SJCRH30 (cell line): ENCODE measurements around the gene ALDH3B1. TPM values are rescaled to one million over a fixed set of nuclear protein-coding genes. Genes with fewer than 3 reads are reported as not detected.

ENCODE experiments used
- DNase-seq, 2 experiments: peaks; one replicate each; pipeline ENCODE4 v3.0.0-alpha.2; 2015 to 2020
- H3K27ac ChIP-seq: fragments of 250-450 bp; sonication (Bioruptor Pico); 2 replicates; pipeline ENCODE4 v1.5.1; 2020; ENCODE audit warnings: mild to moderate bottlenecking, moderate library complexity
- H3K27me3 ChIP-seq: fragments of 250-450 bp; sonication (Bioruptor Pico); 2 replicates; pipeline ENCODE4 v1.5.1; 2020; ENCODE audit warnings: mild to moderate bottlenecking, moderate library complexity
- H3K36me3 ChIP-seq: fragments of 250-450 bp; sonication (Bioruptor Pico); 2 replicates; pipeline ENCODE4 v1.5.1; 2020; ENCODE audit warnings: mild to moderate bottlenecking, moderate library complexity
- H3K4me1 ChIP-seq: fragments of 250-450 bp; sonication (Bioruptor Pico); 2 replicates; pipeline ENCODE4 v1.5.1; 2020; ENCODE audit warnings: mild to moderate bottlenecking, moderate library complexity
- H3K4me3 ChIP-seq: fragments of 250-450 bp; sonication (Bioruptor Pico); 2 replicates; pipeline ENCODE4 v1.5.1; 2020; ENCODE audit warnings: mild to moderate bottlenecking, moderate library complexity
- H3K9me3 ChIP-seq: fragments of 250-450 bp; sonication (Bioruptor Pico); replicated peaks from 2 replicates; pipeline ENCODE4 v1.5.1; 2020; ENCODE audit warnings: mild to moderate bottlenecking, moderate library complexity
- total RNA-seq: library from RNA; depleted of rRNA; stranded (reverse); fragments of >200 nt; shearing (Covaris generic); gene quantifications from 2 replicates; pipeline ENCODE4 v1.2.3, GENCODE V29; 2014

The ALDH3B1 gene
- total RNA-seq, 1 experiment from 2014 or later: 0.51 TPM

DNA sequence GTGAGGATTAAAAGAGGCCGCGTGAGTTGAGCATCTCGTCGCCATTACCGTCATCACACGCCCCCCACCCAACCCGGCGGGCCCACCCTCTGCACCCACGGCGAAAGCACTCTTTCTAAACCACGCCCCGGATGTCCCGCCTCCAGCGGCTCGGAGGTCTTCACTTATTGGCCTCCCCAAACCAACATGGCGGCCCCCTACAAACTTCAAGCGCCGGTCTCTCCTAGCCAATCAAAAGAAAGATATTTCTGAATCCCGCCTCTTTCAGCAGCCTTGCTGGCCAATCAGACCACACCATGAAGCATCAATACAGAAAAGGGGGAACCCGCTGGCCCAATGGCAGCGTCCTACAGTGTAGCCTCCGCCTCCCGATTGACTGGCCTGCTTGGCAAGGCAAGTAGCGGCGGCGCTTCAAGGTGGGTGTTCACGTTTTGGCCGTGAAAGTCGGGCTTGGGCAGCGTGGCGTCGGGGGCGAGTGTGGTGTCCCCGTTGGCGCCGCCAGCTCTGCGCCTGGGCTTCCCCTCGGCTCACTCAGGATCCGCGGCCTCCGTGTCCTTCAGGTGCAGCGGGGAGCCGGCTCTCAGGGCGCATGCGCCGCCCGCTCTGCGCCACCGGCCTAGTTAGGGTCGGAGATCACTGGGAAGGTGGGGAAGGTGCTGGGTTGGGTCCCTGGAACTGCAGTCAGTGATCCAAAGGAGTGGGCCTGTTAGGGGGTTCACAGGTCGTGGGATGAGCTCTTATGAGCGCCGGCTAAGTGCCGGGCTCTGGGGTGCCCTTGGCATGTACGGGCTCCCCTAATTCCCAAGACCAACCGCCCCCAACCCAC lies 20.4 kb downstream of the ALDH3B1 start, which contains the start of gene NDUFS8:
TSS of gene NDUFS8 (plus strand) at position 364 of the 826 bp plus-strand sequence. CDS start 1,471 bp downstream, outside the sequence.
- Histone ChIP-seq H3K9me3 (no peaks in the 10 kb centered on the region), H3K4me1 (no peaks in the 10 kb centered on the region), H3K4me3 (peak within 1 kb of the TSS; percentile 92), H3K27me3 (no peaks in the 10 kb centered on the region), H3K36me3 (no peaks in the 10 kb centered on the region; the same call in 1 of the 2 replicates), H3K27ac (peak within 1 kb of the TSS; percentile 48)
- peak; percentile 95 to 99 for DNase-seq

DNA sequence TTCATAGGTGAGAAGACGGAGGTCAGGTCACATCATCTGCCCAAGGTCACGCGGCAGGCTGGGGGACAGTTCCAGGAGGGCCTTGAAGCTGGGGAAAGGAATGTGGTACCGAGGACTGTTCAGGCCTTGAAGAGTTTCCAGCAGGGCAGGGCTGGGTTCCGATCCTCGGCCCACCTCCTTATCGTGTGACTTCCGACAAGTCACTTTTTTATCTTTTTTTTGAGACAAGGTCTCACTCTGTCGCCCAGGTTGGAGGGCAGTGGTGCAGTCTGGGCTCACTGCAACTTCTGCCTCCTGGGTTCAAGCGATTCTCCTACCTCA lies 21.0 kb downstream of the ALDH3B1 start:
- Histone ChIP-seq H3K9me3 (no peaks in the 10 kb centered on the region), H3K27me3 (no peaks in the 10 kb centered on the region), H3K4me3 (peak overlapping the region; percentile 92), H3K27ac (peak overlapping the region; percentile 48), H3K36me3 (no peaks in the 10 kb centered on the region; the same call in 1 of the 2 replicates), H3K4me1 (no peaks in the 10 kb centered on the region)
- DNase-seq: no peak

DNA sequence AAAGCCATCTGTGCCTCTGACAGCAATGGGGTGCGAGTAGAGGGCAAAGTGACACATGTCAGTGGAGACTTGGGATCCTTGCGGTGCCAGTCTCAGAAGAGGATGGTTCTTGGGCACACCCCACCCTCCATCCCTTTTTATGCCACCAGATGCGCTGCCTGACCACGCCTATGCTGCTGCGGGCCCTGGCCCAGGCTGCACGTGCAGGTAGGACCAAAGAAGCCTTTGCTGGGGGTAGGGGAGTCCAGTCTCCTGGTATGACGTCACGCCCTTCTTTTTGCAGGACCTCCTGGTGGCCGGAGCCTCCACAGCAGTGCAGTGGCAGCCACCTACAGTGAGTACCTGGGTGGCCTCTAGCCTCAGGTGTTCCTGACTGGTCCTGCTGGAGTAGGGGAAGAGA lies 21.9 kb downstream of the ALDH3B1 start:
- no peak overlapping the region for H3K27ac ChIP-seq
- H3K4me3 ChIP-seq: no peak overlapping the region
- H3K4me1 ChIP-seq: no peaks in the 10 kb centered on the region
- H3K36me3 ChIP-seq: no peaks in the 10 kb centered on the region; the same call in 1 of the 2 replicates
- H3K27me3 ChIP-seq: no peaks in the 10 kb centered on the region
- no peak for DNase-seq
- no peaks in the 10 kb centered on the region for H3K9me3 ChIP-seq

DNA sequence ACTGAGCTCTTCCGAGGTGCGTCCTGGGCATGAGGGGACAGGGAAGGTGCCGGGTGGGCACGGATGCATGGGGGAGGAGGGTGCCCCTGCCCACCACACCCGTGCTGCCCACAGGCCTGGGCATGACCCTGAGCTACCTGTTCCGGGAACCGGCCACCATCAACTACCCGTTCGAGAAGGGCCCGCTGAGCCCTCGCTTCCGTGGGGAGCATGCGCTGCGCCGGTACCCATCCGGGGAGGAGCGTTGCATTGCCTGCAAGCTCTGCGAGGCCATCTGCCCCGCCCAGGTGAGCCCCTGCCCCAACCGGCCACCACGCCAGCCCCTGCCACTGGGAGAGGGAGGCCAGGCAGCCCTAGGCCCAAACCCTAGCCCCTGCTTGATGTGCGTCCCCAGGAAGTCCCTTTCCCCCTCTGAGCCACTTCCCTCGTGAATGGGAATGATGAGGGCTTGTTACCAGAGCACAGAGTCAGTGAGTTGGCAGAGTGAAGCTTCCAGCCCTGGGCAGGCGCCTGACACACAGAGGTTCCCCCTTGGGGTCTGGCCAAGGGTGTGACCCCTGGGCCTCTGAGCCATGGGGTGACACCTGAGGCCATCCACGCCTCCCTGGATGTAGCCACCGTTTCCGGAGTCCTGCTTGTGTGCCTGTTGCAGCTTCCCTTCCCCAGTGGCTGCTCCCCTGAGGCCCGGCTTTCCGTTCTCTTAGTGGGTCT lies 23.0 kb downstream of the ALDH3B1 start:
- Histone ChIP-seq H3K4me1 (peaks cover 4% of the 10 kb centered on the region), H3K36me3 (no peaks in the 10 kb centered on the region; the same call in 1 of the 2 replicates), H3K4me3 (no peak overlapping the region), H3K9me3 (no peaks in the 10 kb centered on the region), H3K27ac (no peak overlapping the region), H3K27me3 (no peaks in the 10 kb centered on the region)
- no peak for DNase-seq

DNA sequence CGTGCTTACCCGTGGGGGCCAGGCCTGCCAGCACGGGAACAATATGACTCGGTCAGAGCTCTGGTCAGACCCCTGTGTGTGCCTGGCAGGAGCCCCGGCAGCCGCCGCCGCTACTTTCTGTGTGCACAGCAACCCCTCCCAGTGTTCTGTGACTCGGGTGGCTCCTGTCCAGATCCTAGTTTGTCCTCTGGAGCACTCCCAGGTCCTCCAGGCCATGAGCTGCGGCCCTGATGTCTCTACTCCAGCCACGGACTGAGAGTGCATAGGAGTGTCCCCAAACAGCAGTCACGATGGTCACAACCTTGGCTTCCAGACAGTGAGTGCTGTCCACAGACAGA lies 23.6 kb downstream of the ALDH3B1 start:
- no peak overlapping the region for H3K4me3 ChIP-seq
- no peak overlapping the region for H3K27ac ChIP-seq
- peaks cover 9% of the 10 kb centered on the region for H3K4me1 ChIP-seq
- no peaks in the 10 kb centered on the region for H3K27me3 ChIP-seq
- no peaks in the 10 kb centered on the region for H3K9me3 ChIP-seq
- no peaks in the 10 kb centered on the region; the same call in 1 of the 2 replicates for H3K36me3 ChIP-seq
- no peak for DNase-seq

DNA sequence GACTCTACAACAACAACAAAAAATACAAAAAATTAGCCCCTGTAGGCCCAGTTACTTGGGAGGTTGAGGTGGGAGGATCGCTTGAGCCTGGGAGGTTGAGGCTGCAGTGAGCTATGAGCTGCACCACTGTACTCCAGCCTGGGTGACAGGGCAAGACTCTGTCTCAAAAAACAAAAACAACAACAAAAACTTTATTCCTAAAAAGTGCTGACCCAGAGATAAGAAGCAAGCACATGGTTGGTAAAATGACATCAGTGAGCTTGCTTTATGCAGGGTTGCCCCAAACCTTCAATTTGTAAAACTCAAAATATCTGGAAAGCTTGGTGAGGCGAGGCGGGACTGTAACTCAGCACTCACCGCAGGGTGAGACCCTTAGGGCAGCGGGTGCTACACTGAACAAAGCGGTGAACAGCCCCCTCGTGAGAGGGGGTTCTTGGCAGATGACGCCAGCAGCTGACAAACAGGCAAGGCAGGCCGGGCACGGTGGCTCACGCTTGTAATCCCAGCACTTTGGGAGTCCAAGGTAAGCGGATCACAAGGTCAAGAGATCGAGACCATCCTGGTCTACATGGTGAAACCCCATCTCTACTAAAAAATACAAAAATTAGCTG lies 25.2 kb downstream of the ALDH3B1 start:
- Histone ChIP-seq H3K27ac (no peak overlapping the region), H3K9me3 (no peaks in the 10 kb centered on the region), H3K36me3 (no peaks in the 10 kb centered on the region; the same call in 1 of the 2 replicates), H3K4me3 (no peak overlapping the region), H3K4me1 (peaks cover 9% of the 10 kb centered on the region), H3K27me3 (no peaks in the 10 kb centered on the region)
- no peak for DNase-seq

DNA sequence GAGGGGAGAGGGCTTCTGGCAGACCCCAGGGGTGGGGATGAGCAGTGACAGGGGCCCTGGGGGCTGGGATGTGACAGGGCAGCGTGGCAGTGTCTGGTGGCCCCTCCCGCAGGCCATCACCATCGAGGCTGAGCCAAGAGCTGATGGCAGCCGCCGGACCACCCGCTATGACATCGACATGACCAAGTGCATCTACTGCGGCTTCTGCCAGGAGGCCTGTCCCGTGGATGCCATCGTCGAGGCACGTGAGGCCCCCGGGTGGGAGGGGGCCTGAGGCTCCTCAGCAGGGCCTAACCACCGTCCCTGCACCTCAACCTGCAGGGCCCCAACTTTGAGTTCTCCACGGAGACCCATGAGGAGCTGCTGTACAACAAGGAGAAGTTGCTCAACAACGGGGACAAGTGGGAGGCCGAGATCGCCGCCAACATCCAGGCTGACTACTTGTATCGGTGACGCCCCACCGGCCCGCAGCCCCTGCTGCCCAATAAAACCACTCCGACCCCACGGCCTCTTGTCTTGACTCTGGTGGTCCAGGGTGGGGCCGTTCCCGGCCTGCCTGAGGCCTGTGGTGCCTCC lies 26.1 kb downstream of the ALDH3B1 start:
- no peak for DNase-seq
- Histone ChIP-seq H3K27ac (no peak overlapping the region), H3K9me3 (no peaks in the 10 kb centered on the region), H3K36me3 (no peaks in the 10 kb centered on the region; the same call in 1 of the 2 replicates), H3K4me3 (no peak overlapping the region), H3K27me3 (no peaks in the 10 kb centered on the region), H3K4me1 (peaks cover 9% of the 10 kb centered on the region)

DNA sequence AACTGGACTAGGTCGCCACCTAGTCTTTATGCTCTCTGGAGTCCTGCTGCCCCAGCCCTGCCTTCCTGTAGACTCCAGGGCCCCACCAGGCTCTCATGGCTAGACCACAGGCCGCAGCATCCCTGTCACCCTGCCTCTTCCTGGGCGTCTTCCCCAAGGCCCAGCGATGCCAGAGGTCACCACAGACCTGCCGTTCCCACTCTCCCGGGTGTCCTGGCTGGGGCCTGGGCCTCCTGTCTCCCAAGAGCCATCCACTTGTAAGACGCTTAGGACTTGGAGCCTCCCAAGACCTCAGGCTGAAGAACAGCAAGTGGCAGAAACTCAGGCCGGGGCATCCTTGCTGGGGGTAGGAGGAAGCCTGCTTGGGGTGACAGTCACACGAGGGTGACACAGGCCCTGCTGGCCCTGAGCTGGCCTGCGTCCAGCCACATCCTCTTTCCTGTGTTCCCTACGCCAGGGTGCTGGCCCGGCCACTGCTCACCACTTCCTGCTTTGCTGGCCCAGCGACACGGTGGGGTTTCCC lies 26.7 kb downstream of the ALDH3B1 start:
- Histone ChIP-seq H3K36me3 (no peaks in the 10 kb centered on the region; the same call in 1 of the 2 replicates), H3K9me3 (no peaks in the 10 kb centered on the region), H3K4me1 (peaks cover 9% of the 10 kb centered on the region), H3K4me3 (no peak overlapping the region), H3K27me3 (no peaks in the 10 kb centered on the region), H3K27ac (no peak overlapping the region)
- DNase-seq: no peak

DNA sequence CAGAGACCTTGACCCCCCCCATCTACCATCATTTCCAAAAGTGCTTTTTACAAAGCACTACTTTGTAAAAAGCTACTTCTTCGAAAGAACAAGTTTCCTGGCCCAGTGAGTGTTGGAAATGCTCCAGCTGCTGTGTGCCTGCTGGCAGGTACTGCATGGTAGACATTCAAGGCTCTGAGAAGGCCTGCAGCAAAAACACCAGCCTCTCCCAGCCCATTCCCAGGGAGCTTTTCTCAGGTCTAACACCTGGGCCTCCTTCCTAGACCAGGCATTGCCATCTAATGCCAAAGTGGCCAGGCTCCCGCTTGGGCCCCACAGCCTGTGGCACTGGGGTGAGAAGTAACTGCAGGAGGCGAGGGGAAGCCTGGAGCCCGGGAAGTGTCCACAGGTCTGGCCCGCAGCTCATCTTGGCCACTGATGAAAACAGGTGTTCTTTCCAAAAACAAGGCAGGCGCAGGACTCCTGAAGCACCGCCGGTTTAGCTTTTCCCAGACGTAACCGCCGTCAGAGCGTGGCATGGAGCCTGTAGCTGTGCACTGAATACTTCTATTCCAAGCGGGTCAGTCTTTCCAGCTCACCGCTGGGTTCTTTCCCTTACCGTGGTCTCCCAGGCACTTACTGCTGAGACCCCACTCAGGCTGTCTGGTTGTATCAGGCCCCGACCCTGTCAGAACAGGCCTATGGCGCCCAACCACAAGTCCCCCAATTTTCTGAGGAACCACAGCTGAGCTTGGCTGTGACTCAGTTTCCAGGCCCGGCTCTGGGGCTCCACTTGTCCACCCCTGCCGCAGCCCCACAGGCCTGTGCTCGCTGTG lies 27.5 kb downstream of the ALDH3B1 start:
- no peak overlapping the region for H3K4me3 ChIP-seq
- no peaks in the 10 kb centered on the region for H3K9me3 ChIP-seq
- peaks cover 10% of the 10 kb centered on the region for H3K4me1 ChIP-seq
- DNase-seq: no peak
- H3K36me3 ChIP-seq: no peaks in the 10 kb centered on the region; the same call in 1 of the 2 replicates
- no peak overlapping the region for H3K27ac ChIP-seq
- no peaks in the 10 kb centered on the region for H3K27me3 ChIP-seq

DNA sequence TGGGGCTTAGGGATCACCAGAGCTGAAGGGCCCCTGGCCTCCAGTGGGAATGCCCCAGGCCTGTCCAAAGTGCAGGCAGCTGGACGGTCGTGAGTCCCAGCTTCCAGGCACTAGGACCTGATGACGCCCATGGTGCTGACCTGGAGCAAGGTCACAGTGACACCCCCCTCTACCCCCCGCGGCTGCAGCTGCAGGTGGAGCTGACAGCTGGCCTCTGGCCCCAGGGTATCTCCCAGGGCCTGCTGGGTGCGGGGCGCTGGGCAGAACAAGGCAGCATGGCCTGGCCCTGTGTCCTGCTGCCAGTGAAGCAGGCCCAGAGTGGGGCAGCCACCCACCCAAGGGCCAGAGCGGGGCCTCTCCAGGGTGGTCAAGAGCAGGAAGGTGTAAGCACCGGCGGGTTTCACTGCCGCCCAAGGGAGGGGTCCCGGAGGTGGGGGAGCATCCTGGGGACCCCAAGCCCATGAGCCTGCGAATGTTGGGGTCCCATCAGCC lies 28.1 kb downstream of the ALDH3B1 start:
- H3K4me3 ChIP-seq: no peak overlapping the region
- H3K27ac ChIP-seq: no peak overlapping the region
- no peaks in the 10 kb centered on the region for H3K9me3 ChIP-seq
- peaks cover 16% of the 10 kb centered on the region for H3K4me1 ChIP-seq
- DNase-seq: peak; percentile 50 to 59
- no peaks in the 10 kb centered on the region; the same call in 1 of the 2 replicates for H3K36me3 ChIP-seq
- H3K27me3 ChIP-seq: no peaks in the 10 kb centered on the region

DNA sequence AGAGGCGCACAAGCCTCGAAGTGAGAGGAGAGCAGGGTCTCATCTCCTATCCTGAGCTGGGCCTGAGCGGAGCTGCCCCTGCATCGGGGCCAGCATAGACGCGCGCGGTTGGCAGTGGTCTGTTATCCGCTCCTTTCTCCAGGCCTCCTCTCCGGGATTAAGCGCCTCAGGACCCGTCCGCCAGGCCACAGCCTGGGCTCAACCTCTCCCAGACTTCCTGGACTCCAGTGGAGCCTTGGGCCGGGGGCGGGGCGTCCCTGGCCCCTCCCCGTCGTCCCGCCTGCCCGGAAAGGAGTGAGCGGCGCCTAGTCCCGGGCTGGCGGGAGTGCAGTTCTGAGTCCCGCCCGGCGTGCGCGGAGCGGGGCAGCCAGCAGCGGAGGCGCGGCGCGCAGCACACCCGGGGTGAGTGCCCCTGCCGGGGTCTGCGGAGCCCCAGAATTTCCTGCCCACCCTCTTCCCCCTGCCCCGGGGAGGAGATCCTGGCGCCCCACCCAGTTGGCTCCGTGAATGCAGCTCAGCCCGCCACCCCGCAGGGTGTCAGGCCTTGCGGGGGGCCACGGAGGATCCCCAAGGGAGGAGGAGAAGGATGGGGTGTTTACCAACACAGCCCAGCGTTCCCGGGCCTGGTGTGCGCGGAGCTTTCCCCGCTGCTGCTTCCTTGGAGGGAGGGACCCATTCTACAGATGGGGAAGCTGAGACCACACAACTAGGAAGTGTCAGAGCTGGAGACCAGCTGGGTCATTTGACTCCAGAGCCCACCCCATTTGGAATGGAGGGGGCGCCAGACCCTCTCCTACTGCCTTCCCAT lies 28.8 kb downstream of the ALDH3B1 start, which contains the start of gene TCIRG1:
TSS of gene TCIRG1 (plus strand) at position 308 of the 808 bp plus-strand sequence. CDS start 2,247 bp downstream, outside the sequence.
- Histone ChIP-seq H3K27me3 (no peaks in the 10 kb centered on the region), H3K9me3 (no peaks in the 10 kb centered on the region), H3K4me1 (peaks cover 16% of the 10 kb centered on the region), H3K4me3 (no peak within 1 kb of the TSS), H3K36me3 (no peaks in the 10 kb centered on the region; the same call in 1 of the 2 replicates), H3K27ac (no peak within 1 kb of the TSS)
- DNase-seq: peak in 1 of 2 experiments; percentile 29

DNA sequence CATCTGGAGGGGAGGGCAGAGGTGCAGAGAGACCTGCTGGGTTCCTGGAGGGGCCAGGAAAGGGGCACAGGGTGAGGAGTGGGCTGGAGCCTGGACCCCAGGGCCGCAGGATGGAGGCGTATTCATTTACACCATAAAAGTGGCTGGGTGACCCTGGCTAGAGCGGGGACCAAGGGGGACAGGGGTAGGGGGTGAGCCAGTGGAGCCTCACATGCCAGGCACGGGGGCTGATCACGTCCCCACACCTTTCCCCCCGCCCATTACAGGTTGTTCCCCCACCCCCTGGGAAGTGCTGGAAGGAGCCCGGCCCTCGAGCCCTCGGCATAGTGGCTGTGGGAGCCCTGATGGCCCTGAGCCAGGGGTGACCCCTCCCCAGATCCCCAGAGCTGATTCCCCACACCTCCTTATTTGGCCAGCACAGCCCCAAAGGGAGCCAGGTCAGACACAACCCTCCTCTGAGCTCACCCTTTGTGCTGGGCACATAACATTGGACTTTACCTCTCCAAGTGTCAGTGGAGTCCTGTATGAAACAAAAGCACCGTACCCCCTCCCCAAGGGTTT lies 29.5 kb downstream of the ALDH3B1 start:
- H3K27ac ChIP-seq: no peak overlapping the region
- no peak for DNase-seq
- peaks cover 16% of the 10 kb centered on the region for H3K4me1 ChIP-seq

More for the DNA sequence above, 29.5 kb downstream of the ALDH3B1 start:
- no peaks in the 10 kb centered on the region for H3K27me3 ChIP-seq
- H3K9me3 ChIP-seq: no peaks in the 10 kb centered on the region
- no peaks in the 10 kb centered on the region for H3K36me3 ChIP-seq
- H3K4me3 ChIP-seq: no peak overlapping the region
